NCI-H2029 treated with DMSO at 0.1 percent for 48 hours (cell line): ENCODE measurements around the gene CXorf65.
A peak's percentile ranks its signal among the peaks of the same experiment; 100 is the strongest.

Experiments used
- DNase-seq: peaks from one replicate; lab custom pipeline; 2025; lab: John Stamatoyannopoulos, UW

Gene CXorf65

GRCh38 chrX:71106427-71106826, at the start of gene CXorf65:
Gene CXorf65, minus strand, starts transcription at chrX:71106740. Its CDS starts 184 bp downstream, at chrX:71106556.
- DNase-seq = no peak

- no peak for DNase-seq
Measured at GRCh38 chrX:71154641-71155040, 48.1 kb upstream of the CXorf65 start.

GRCh38 chrX:71154196-71154595, 47.7 kb upstream of the CXorf65 start:
- no peak for DNase-seq

GRCh38 chrX:71151366-71151765, 44.8 kb upstream of the CXorf65 start:
- DNase-seq = no peak

GRCh38 chrX:71148278-71148663, 41.7 kb upstream of the CXorf65 start:
- no peak for DNase-seq

GRCh38 chrX:71147496-71148277, 41.1 kb upstream of the CXorf65 start:
- no peak for DNase-seq

GRCh38 chrX:71144651-71145050, 38.1 kb upstream of the CXorf65 start, which contains the start of gene NLGN3:
Gene NLGN3, plus strand, starts transcription at chrX:71144841. Its CDS starts 2,909 bp downstream, at chrX:71147750.
- no peak for DNase-seq

- DNase-seq = peak; percentile 6
Measured at GRCh38 chrX:71143508-71143907, 37.0 kb upstream of the CXorf65 start.

GRCh38 chrX:71140440-71140839, 33.9 kb upstream of the CXorf65 start:
- DNase-seq = no peak

- no peak for DNase-seq
Measured at GRCh38 chrX:71131510-71131909, 25.0 kb upstream of the CXorf65 start.

GRCh38 chrX:71128915-71129765, 22.6 kb upstream of the CXorf65 start:
- no peak for DNase-seq

GRCh38 chrX:71128166-71128833, 21.8 kb upstream of the CXorf65 start:
- DNase-seq = no peak

- no peak for DNase-seq
Measured at GRCh38 chrX:71118985-71119535, 12.5 kb upstream of the CXorf65 start.

GRCh38 chrX:71118032-71118984, 11.8 kb upstream of the CXorf65 start, which contains the start of gene MED12:
Gene MED12, plus strand, starts transcription at chrX:71118596. Its CDS starts 159 bp downstream, at chrX:71118755.
- DNase-seq = no peak

- DNase-seq = no peak
Measured at GRCh38 chrX:71117358-71117757, 10.8 kb upstream of the CXorf65 start.

- DNase-seq = no peak
Measured at GRCh38 chrX:71111921-71112431, 5.4 kb upstream of the CXorf65 start.

GRCh38 chrX:71111141-71111843, 4.8 kb upstream of the CXorf65 start, which contains the start of gene IL2RG:
Gene IL2RG, minus strand, starts transcription at chrX:71111577. Its CDS starts 38 bp downstream, at chrX:71111539.
- no peak for DNase-seq

GRCh38 chrX:71109051-71109450, 2.5 kb upstream of the CXorf65 start:
- no peak for DNase-seq

- DNase-seq = no peak
Measured at GRCh38 chrX:71107762-71108360, 1.3 kb upstream of the CXorf65 start.
